T-helper 9 cell (primary cell): ENCODE data around the gene KANSL1.
"Not testable (repeated sequence)": the region's sequence is repeated elsewhere in the genome, so short reads cannot be mapped to it uniquely, and the experiment has no call there.

Experiments
- DNase-seq: peaks from one replicate; pipeline ENCODE4 v3.0.0-alpha.2; 2020

The KANSL1 gene

GRCh38 chr17:46037722-46038255 is 155.4 kb downstream of the KANSL1 start:
- DNase-seq: no peak

GRCh38 chr17:46036491-46036890 is 156.7 kb downstream of the KANSL1 start:
- no peak for DNase-seq

DNA sequence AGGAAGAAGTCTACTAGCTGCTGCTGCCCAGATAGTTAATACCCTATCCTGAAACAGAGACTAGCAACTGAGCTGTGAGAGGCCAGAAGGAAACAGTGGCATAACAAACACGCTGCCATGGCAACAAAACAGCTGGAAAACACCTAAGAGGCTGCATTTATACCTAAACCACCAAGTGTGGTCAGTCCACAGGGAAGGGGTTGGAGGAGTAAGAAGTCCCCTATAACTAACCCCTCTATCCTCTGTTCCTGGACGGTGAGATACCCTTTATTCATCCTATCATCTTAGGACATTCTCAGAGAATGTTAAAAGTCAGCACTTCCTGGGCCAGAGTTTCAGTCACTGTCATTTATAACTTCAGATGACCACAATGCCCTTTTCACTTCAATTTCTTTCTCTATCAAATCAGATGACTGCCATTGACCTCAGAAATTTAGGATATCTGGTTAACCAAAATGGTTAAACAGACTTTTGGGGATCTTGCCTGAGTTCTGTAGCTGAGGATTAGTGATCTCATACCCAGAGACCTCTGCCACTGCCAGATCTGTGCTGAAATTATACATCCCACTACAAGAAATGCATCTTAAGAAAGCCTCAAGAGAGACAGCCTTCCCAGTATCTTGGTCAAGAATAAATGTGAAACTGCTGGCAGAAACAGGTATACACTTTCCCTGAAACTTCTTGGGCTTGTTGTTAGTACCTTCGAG is 158.0 kb downstream of the KANSL1 start:
- DNase-seq: no peak

GRCh38 chr17:46033392-46033791 is 159.8 kb downstream of the KANSL1 start:
- no peak for DNase-seq

DNA sequence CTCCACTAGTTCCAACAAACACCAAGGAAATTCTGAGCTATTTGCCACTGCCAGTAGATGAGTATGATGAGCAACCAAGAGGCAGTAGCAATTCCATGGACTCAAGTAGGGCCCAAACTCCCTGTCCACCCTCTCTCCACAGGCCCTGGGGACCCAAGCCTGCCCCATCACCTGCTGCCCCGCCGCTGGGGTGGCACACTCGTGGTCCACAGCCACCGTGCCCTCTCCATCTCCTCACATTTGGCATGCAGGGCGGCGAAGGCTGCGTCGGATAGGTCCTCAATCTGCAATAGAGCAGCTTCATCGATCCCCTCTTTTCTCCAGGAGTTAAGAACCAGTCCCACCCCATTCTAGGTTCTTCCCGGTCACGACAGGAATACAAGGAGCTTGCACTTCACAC is 160.3 kb downstream of the KANSL1 start:
- DNase-seq: no peak

DNA sequence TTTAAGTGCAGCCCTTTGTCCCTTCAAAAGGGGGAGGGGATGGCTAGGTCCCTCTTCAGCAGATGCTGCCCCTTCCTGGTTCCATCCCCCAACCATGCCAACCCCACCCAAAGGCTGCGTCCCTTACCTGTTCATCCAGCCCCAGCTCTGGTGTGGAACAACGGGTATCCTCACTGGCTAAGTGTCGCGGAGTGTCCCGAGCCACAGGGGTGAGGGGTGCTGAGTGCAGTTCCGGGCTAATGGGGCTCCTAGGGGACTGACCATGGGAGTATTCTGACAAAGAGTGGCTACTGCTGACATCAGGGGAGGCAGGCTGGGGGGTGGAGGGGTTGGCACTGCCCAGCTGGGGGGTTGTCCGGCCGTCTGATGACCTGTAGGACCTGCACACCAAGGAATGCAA is 161.3 kb downstream of the KANSL1 start:
- no peak for DNase-seq

GRCh38 chr17:46031440-46031839 is 161.8 kb downstream of the KANSL1 start:
- no peak for DNase-seq

- DNase-seq: no peak
Measured at GRCh38 chr17:46030752-46031151, 162.5 kb downstream of the KANSL1 start.

- DNase-seq: no peak
Measured at GRCh38 chr17:46029627-46030026, 163.6 kb downstream of the KANSL1 start.

DNA sequence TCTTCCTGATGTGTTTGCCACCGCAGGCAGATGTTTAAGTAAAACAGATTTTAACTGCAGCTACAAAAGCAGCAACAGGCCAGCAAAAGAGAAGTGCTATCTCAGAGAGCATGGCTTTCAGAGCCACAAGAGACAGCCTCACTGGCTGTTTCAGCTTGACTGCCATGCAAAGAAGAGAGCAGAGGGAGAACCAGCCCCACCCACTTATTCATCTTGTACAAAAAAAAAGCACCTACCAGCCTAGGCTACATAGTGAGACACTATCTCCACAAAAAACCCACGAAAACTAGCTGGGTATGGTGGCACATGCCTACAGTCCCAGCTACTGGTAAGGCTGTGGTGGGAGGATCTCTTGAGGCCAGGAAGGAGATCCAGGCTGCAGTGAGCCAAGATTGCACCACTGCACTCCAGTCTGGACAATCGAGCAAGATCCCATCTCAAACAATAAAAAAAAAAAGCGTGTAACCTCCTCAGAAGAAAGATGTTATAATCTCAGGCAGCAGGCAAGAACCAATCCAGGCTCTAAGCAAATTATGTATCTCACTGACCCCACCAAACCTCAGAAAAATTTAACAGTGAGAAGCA is 164.2 kb downstream of the KANSL1 start:
- no peak for DNase-seq

DNA sequence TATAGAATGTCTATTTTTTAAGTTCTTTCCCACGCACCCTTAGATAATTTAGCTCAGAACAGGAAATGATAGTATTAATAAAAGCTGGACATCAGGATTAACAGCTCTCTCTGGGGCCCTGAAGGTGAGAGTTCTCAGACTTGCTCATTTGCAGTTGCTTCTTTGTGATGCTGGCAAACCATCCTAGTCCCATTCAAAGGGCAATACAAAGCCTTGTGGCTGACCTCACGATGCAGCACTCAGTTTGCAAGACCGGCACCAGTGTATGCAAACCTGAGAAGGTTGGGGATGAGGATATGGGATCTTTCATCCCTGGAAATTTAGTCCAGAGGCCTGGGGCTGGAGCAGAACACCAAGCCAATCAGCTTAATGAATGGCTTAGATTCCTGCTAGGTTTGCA is 164.9 kb downstream of the KANSL1 start:
- no peak for DNase-seq

- no peak for DNase-seq
Measured at GRCh38 chr17:46027976-46028325, 165.3 kb downstream of the KANSL1 start.

GRCh38 chr17:46027048-46027975 is 165.9 kb downstream of the KANSL1 start:
- no peak for DNase-seq

DNA sequence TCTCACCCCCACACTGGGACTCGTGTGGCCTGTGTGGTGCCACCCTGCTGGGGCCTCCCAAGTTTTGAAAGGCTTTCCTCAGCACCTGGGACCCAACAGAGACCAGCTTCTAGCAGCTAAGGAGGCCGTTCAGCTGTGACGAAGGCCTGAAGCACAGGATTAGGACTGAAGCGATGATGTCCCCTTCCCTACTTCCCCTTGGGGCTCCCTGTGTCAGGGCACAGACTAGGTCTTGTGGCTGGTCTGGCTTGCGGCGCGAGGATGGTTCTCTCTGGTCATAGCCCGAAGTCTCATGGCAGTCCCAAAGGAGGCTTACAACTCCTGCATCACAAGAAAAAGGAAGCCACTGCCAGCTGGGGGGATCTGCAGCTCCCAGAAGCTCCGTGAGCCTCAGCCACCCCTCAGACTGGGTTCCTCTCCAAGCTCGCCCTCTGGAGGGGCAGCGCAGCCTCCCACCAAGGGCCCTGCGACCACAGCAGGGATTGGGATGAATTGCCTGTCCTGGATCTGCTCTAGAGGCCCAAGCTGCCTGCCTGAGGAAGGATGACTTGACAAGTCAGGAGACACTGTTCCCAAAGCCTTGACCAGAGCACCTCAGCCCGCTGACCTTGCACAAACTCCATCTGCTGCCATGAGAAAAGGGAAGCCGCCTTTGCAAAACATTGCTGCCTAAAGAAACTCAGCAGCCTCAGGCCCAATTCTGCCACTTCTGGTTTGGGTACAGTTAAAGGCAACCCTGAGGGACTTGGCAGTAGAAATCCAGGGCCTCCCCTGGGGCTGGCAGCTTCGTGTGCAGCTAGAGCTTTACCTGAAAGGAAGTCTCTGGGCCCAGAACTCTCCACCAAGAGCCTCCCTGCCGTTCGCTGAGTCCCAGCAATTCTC is 166.8 kb downstream of the KANSL1 start:
- no peak for DNase-seq

- DNase-seq: no peak
Measured at GRCh38 chr17:46025510-46026165, 167.6 kb downstream of the KANSL1 start.

GRCh38 chr17:46025060-46025459 is 168.2 kb downstream of the KANSL1 start:
- no peak for DNase-seq

GRCh38 chr17:46024590-46024989 is 168.6 kb downstream of the KANSL1 start:
- no peak for DNase-seq

GRCh38 chr17:46023783-46024388 is 169.3 kb downstream of the KANSL1 start:
- DNase-seq: no peak

GRCh38 chr17:46023366-46023765 is 169.9 kb downstream of the KANSL1 start:
- DNase-seq: not testable (repeated sequence)

- no peak for DNase-seq
Measured at GRCh38 chr17:46020998-46021397, 172.2 kb downstream of the KANSL1 start.

GRCh38 chr17:46020023-46020761 is 173.0 kb downstream of the KANSL1 start:
- DNase-seq: peak; percentile 47
